Thyroid gland (tissue), 4 donors: ENCODE results near the gene PRDM12.

Experiments used
- CTCF ChIP-seq, 6 experiments: fragments of 200-600 bp in 3 of 6; fragments of 450-650 bp in 3 of 6; sonication (generic) in 3 of 6; IDR thresholded peaks; one replicate each; pipeline ENCODE4 v1.5.1; 2016 to 2019; ENCODE audit warnings: antibody characterized with exemption in 6 of 6, mild to moderate bottlenecking in 2 of 6, inconsistent platforms in 1 of 6, moderate library complexity in 1 of 6
- POLR2A ChIP-seq, 2 donors: fragments of 450-650 bp; IDR thresholded peaks; one replicate each; pipeline ENCODE4 v1.6.1; 2017; ENCODE audit warnings: antibody characterized with exemption in 2 of 2, mild to moderate bottlenecking in 2 of 2, moderate library complexity in 1 of 2

- TF ChIP-seq CTCF (IDR thresholded peaks at IDR 0.05): no peak
- no peak for TF ChIP-seq POLR2A (IDR thresholded peaks at IDR 0.05)
These were observed 30.1 kb upstream of the PRDM12 start for GRCh38 chr9:130634191-130634768.
